K562 (cell line): ENCODE measurements around the gene MIEF1. TPM values are rescaled to one million over a fixed set of nuclear protein-coding genes. Genes with fewer than 3 reads are reported as not detected.

Source experiments
- ARID1B ChIP-seq: fragments of 450-650 bp; IDR thresholded peaks from 2 replicates; pipeline ENCODE4 v1.6.1; 2016; ENCODE audit warnings: antibody characterized with exemption, mild to moderate bottlenecking, inconsistent platforms
- COPS2 ChIP-seq: fragments of 450-650 bp; conservative IDR thresholded peaks from 2 replicates; pipeline ENCODE4 v1.6.1; 2016; ENCODE audit warnings: mild to moderate bottlenecking, moderate library complexity
- CREB5 ChIP-seq: fragments of 250-450 bp; sonication (Bioruptor Pico); IDR thresholded peaks from 2 replicates; pipeline ENCODE4 v1.5.0; 2020; ENCODE audit warnings: mild to moderate bottlenecking
- EGR1 ChIP-seq: fragments of 450-650 bp; conservative IDR thresholded peaks from 2 replicates; pipeline ENCODE4 v1.6.1; 2017; ENCODE audit warnings: mild to moderate bottlenecking
- HDAC6 ChIP-seq: IDR thresholded peaks from 2 replicates; pipeline ENCODE4 v1.6.1; 2012; ENCODE audit warnings: low read depth, mild to moderate bottlenecking, control low read depth, inconsistent platforms, low read length, moderate library complexity
- SIRT6 ChIP-seq: IDR thresholded peaks from one replicate; pipeline ENCODE4 v1.6.1; 2012; ENCODE audit warnings: low read depth, mild to moderate bottlenecking, control low read depth, inconsistent platforms, low read length, moderate library complexity
- SNAPC5 ChIP-seq: fragments of 250-450 bp; sonication (Bioruptor Pico); IDR thresholded peaks from 2 replicates; pipeline ENCODE4 v1.8.0; 2021; ENCODE audit warnings: moderate library complexity, mild to moderate bottlenecking, inconsistent platforms
- SRSF7 ChIP-seq: fragments of 200-400 bp; formaldehyde crosslinking; optimal IDR thresholded peaks from 2 replicates; pipeline ENCODE3; 2017; ENCODE audit warnings: mild to moderate bottlenecking, low read depth, low read length
- ZBTB8A ChIP-seq: fragments of 450-650 bp; IDR thresholded peaks from 2 replicates; pipeline ENCODE4 v1.6.1; 2018; ENCODE audit warnings: mild to moderate bottlenecking, moderate library complexity; ENCODE audit not compliant: partially characterized antibody
- ZNF263 ChIP-seq: sonication (generic); formaldehyde crosslinking; IDR thresholded peaks from 2 replicates; pipeline ENCODE4 v1.8.0; 2022; ENCODE audit warnings: mild to moderate bottlenecking, missing genetic modification reagents, borderline replicate concordance
- ZNF277 ChIP-seq: fragments of 250-450 bp; sonication (Bioruptor Pico); IDR thresholded peaks from 2 replicates; pipeline ENCODE4 v1.8.0; 2022; ENCODE audit warnings: inconsistent platforms, mild to moderate bottlenecking, moderate library complexity, borderline replicate concordance
- ZNF584 ChIP-seq: fragments of 200-800 bp; sonication (Bioruptor generic); IDR thresholded peaks from 2 replicates; pipeline ENCODE4 v1.6.1; 2016; ENCODE audit warnings: low read depth, mild to moderate bottlenecking, missing genetic modification characterization, missing compliant biosample characterization
- polyA plus RNA-seq, 8 experiments: library from polyadenylated mRNA; depleted of rRNA in 4 of 8; stranded (reverse) in 5 of 8; unstranded in 3 of 8; fragments of >200 nt; fragmentation: Nextera tagmentation in 2 of 8; fragmentation: Illumina TruSeq in 1 of 8; extraction: Ambion mirVana in 2 of 8; extraction: Trizol in 1 of 8; gene quantifications; 2 replicates each; pipeline versions ENCODE4 v1.2.1 to v1.2.3, GENCODE V29; 2011 to 2014; ENCODE audit warnings: inconsistent platforms in 1 of 8, missing spikeins in 1 of 8
- total RNA-seq, 7 experiments: library from RNA; depleted of rRNA in 6 of 7; stranded (reverse); fragments of >200 nt in 6 of 7; fragmentation: Illumina TruSeq in 2 of 7; extraction: Trizol in 2 of 7; gene quantifications; 2 replicates each; pipeline versions ENCODE4 v1.2.1 to v1.2.3, GENCODE V29; 2011 to 2021; ENCODE audit warnings: low replicate concordance in 1 of 7
- TF ChIP-seq, protein P1 (sequence below): fragments of 200-800 bp; sonication (Bioruptor generic); IDR thresholded peaks from 2 replicates; pipeline ENCODE4 v1.6.1; 2017; ENCODE audit warnings: missing genetic modification characterization, missing compliant biosample characterization
- TF ChIP-seq, protein P2 (sequence below): sonication (generic); formaldehyde crosslinking; IDR thresholded peaks from 2 replicates; pipeline ENCODE4 v1.8.1; 2023; ENCODE audit warnings: mild to moderate bottlenecking, missing genetic modification reagents

MIEF1 gene
- total and polyA plus RNA-seq, 9 of the 15 experiments (the other 6 are each of a cell fraction or from before 2014, with no cell fraction given): 10.9 to 51.8 (median 25.5) TPM

DNA sequence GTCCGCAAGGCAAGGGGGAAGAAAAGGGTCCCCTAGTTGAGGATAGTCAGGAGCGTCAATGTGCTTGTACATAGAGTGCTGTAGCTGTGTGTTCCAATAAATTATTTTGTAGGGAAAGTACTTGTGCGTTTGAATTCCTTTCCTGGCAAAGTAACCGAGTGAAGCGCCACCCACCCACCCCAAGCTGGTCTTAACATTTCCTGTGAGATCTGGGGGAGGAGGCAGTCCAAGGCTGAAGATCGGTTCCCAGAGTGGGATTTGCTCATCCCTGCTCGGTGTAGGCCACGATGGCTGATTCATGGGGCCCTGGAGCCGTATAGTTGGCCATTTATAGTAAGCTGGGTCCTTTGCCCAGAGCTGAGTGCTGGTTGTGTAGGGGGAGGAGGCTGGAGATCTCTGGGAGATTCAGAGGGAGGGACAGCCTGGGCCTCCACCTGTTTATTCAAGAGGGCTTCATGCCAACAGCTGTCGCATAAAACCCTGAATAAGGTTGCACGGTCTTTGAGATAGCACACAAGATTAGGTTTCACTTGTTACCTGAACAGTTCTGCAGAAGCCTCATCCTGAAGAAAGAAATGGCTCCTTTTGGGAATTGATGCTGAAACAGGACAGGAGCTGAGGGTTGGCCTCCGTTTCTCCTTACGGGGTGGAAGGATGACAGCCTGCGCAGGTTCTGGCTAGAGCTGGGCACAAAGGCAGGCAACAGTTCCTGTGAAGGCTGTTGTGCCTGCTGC is 20.6 kb downstream of the MIEF1 start (continued):
- TF ChIP-seq CREB5 (no peak), ZBTB8A (no peak), SIRT6 (peak; percentile 84), SNAPC5 (no peak), ZNF584 (no peak), ZNF263 (CRISPR knock-in tag) (no peak), EGR1 (no peak), ZNF277 (no peak), ARID1B (no peak), HDAC6 (no peak), SRSF7 (no peak), COPS2 (no peak)
- TF ChIP-seq, protein P1, sequence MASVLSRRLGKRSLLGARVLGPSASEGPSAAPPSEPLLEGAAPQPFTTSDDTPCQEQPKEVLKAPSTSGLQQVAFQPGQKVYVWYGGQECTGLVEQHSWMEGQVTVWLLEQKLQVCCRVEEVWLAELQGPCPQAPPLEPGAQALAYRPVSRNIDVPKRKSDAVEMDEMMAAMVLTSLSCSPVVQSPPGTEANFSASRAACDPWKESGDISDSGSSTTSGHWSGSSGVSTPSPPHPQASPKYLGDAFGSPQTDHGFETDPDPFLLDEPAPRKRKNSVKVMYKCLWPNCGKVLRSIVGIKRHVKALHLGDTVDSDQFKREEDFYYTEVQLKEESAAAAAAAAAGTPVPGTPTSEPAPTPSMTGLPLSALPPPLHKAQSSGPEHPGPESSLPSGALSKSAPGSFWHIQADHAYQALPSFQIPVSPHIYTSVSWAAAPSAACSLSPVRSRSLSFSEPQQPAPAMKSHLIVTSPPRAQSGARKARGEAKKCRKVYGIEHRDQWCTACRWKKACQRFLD: no peak
- TF ChIP-seq, protein P2, sequence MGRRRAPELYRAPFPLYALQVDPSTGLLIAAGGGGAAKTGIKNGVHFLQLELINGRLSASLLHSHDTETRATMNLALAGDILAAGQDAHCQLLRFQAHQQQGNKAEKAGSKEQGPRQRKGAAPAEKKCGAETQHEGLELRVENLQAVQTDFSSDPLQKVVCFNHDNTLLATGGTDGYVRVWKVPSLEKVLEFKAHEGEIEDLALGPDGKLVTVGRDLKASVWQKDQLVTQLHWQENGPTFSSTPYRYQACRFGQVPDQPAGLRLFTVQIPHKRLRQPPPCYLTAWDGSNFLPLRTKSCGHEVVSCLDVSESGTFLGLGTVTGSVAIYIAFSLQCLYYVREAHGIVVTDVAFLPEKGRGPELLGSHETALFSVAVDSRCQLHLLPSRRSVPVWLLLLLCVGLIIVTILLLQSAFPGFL: no peak
